GM23248 (cell line): ENCODE data around the gene ADGRL3. TPM values are rescaled to one million over a fixed set of nuclear protein-coding genes. Genes with fewer than 3 reads are reported as not detected.

Experiments used
- DNase-seq: peaks from one replicate; pipeline ENCODE4 v3.0.0-alpha.2; 2015
- H2AFZ ChIP-seq: fragments of 200-600 bp; sonication (generic); 2 replicates; pipeline ENCODE4 v1.6.1; 2016; ENCODE audit warnings: antibody characterized with exemption
- H3F3A ChIP-seq: fragments of 200-600 bp; sonication (generic); 2 replicates; pipeline ENCODE4 v1.6.1; 2016; ENCODE audit warnings: mild to moderate bottlenecking, antibody characterized with exemption, mixed run types; ENCODE audit not compliant: insufficient read depth
- H3K27ac ChIP-seq: fragments of 200-600 bp; sonication (generic); 2 replicates; pipeline ENCODE4 v1.5.1; 2016; ENCODE audit warnings: mild to moderate bottlenecking
- H3K27me3 ChIP-seq: fragments of 200-600 bp; sonication (generic); replicated peaks from 2 replicates; pipeline ENCODE4 v1.6.1; 2016; ENCODE audit warnings: mild to moderate bottlenecking; ENCODE audit not compliant: insufficient read depth
- H3K36me3 ChIP-seq: fragments of 200-600 bp; sonication (generic); 2 replicates; pipeline ENCODE4 v1.6.1; 2016; ENCODE audit warnings: low read depth, mild to moderate bottlenecking
- H3K4me1 ChIP-seq: fragments of 200-600 bp; sonication (generic); 2 replicates; pipeline ENCODE4 v1.6.1; 2016; ENCODE audit warnings: mild to moderate bottlenecking; ENCODE audit not compliant: insufficient read depth
- H3K4me2 ChIP-seq: fragments of 200-600 bp; sonication (generic); one replicate; pipeline ENCODE4 v1.6.1; 2016; ENCODE audit warnings: mild to moderate bottlenecking; ENCODE audit not compliant: unreplicated experiment
- H3K4me3 ChIP-seq: fragments of 200-600 bp; sonication (generic); 2 replicates; pipeline ENCODE4 v1.5.1; 2016; ENCODE audit warnings: mild to moderate bottlenecking
- H3K79me2 ChIP-seq: fragments of 200-600 bp; sonication (generic); 2 replicates; pipeline ENCODE4 v1.6.1; 2016; ENCODE audit warnings: mild to moderate bottlenecking; ENCODE audit not compliant: insufficient read depth
- H3K9ac ChIP-seq: fragments of 200-600 bp; sonication (generic); 2 replicates; pipeline ENCODE4 v1.6.1; 2016; ENCODE audit warnings: mild to moderate bottlenecking
- H3K9me2 ChIP-seq: fragments of 200-600 bp; sonication (generic); 2 replicates; pipeline ENCODE4 v1.6.1; 2016; ENCODE audit warnings: mixed run types, mild to moderate bottlenecking, moderate library complexity; ENCODE audit not compliant: insufficient read depth
- H3K9me3 ChIP-seq: fragments of 200-600 bp; sonication (generic); one replicate; pipeline ENCODE4 v1.6.1; 2017; ENCODE audit warnings: low read depth
- H4K20me1 ChIP-seq: fragments of 200-600 bp; sonication (generic); 2 replicates; pipeline ENCODE4 v1.6.0; 2016; ENCODE audit not compliant: insufficient read depth
- EZH2 ChIP-seq: fragments of 200-600 bp; sonication (generic); IDR thresholded peaks from 2 replicates; pipeline ENCODE4 v1.6.1; 2018; ENCODE audit warnings: antibody characterized with exemption, mild to moderate bottlenecking; ENCODE audit not compliant: insufficient read depth, poor library complexity, severe bottlenecking
- EZH2phosphoT487 ChIP-seq: fragments of 200-600 bp; sonication (generic); IDR thresholded peaks from 2 replicates; pipeline ENCODE4 v1.6.1; 2018; ENCODE audit warnings: antibody characterized with exemption, moderate library complexity, mild to moderate bottlenecking, low read depth; ENCODE audit not compliant: insufficient read depth
- WGBS, 2 experiments: methylation state at CpG; one replicate each; pipeline ENCODE4 v1.1.6; 2015 to 2017; ENCODE audit warnings: low lambda C conversion rate in 2 of 2, low coverage in 1 of 2; ENCODE audit errors: missing lambda C conversion rate in 2 of 2; 5-methylcytosine and 5-hydroxymethylcytosine counted together
- in situ Hi-C: fragments of 300-500 bp; cut with MboI; formaldehyde crosslinking; loops from 2 replicates; pipeline ENCODE4 v1.15.0; 2020
- polyA plus RNA-seq: library from polyadenylated mRNA; unstranded; fragments of >200 nt; fragmentation: Nextera tagmentation; extraction: Ambion mirVana; gene quantifications from 2 replicates; pipeline ENCODE4 v1.2.1, GENCODE V29; 2016
- total RNA-seq: library from RNA; depleted of rRNA; stranded (reverse); fragments of >200 nt; shearing (Covaris generic); gene quantifications from 2 replicates; pipeline ENCODE4 v1.2.3, GENCODE V29; 2014; rRNA removed

The ADGRL3 gene
- total RNA-seq (not detected in 2 replicates), polyA plus RNA-seq (not detected in 2 replicates)

DNA sequence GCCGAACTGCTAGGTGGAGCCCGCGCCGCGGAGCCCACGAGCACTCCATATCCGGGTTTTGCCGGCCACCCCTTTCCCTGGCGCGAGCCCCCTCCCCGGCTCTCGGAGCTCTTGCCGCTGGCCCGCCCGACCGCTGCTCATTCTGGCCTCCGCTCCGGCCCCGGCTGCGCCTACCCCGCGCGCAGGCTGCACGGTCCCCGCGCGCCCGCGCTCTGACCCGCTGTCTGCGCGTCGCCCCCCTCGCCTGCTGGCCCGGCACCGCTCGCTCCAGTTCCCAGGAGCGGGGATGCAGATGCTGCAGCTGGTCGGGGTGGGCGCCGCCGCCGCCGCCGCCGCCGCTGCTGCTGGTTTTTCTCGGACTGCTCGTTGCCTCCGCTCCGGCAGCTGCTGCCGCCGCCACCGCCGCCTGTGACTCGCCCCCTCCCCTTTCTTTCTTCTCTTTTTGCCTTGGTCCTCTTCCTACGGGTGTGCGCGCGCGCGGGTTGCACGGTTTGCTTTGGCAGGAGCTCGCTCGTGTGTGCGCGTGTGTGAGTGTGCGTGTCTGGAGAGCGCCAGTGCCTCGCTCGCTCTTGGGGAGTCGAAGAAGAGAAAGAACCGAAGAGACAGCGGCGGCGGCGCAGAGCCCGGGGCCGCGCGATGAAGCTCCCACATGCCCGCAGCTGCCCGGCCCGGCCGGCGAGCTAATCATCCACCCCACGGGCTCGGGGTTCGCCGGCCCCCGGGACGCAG is at the start of gene ADGRL3:
ADGRL3 (plus strand) TSS at position 140 of the 729 bp plus-strand sequence.
- no peak for TF ChIP-seq EZH2
- no peak for TF ChIP-seq EZH2phosphoT487
- no peak within 1 kb of the TSS for H3K27ac ChIP-seq
- H3K4me3 ChIP-seq, result no peak within 1 kb of the TSS
- no peaks in the 10 kb centered on the region for H3F3A ChIP-seq
- H3K9ac ChIP-seq, result no peak within 1 kb of the TSS
- H3K9me2 ChIP-seq, result no peaks in the 10 kb centered on the region
- H3K4me2 ChIP-seq, result peak within 1 kb of the TSS; percentile 23
- 2 to 4% methylated on average over 65 to 92 of the region's 92 CpGs for WGBS, 2 experiments
- no peaks in the 10 kb centered on the region for H3K79me2 ChIP-seq
- no peaks in the 10 kb centered on the region for H3K36me3 ChIP-seq
- H3K9me3 ChIP-seq, result no peaks in the 10 kb centered on the region
- peaks cover 41% of the 10 kb centered on the region for H3K27me3 ChIP-seq
- H4K20me1 ChIP-seq, result no peaks in the 10 kb centered on the region
- in situ Hi-C loops, result no loop called here
- H2AFZ ChIP-seq, result no peak within 1 kb of the TSS
- no peaks in the 10 kb centered on the region for H3K4me1 ChIP-seq
- peak; percentile 9 for DNase-seq

DNA sequence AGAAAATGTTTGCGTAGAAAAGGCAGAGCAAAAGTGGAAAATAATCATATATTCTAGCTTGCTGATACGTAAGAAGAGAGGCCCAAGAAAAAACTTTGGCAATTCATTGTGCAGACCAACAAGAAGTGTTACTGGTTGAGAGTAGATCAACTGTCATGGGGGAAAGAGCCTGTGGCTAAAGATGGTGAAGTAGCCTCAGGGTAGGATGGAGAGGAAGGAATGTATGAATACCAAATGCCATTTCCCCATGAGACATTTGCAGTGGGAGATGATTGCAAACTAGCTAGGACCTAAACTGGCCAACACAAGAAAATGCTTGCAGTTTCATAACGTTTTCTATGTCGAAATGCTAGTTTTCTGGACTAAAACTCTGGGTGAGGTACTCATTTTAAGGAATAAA is 47.7 kb upstream of the ADGRL3 start:
- H3K9ac ChIP-seq, result no peak overlapping the region
- H3K9me3 ChIP-seq, result peaks cover 4% of the 10 kb centered on the region
- WGBS, 2 experiments, result 13 to 17% methylated on average over 4 of the region's 4 CpGs
- in situ Hi-C loops, result no loop called here
- no peaks in the 10 kb centered on the region for H4K20me1 ChIP-seq
- no peaks in the 10 kb centered on the region for H3K79me2 ChIP-seq
- H2AFZ ChIP-seq, result no peak overlapping the region
- DNase-seq, result no peak
- no peak overlapping the region for H3K4me3 ChIP-seq
- H3F3A ChIP-seq, result no peaks in the 10 kb centered on the region
- H3K27me3 ChIP-seq, result no peaks in the 10 kb centered on the region
- H3K27ac ChIP-seq, result no peak overlapping the region
- no peaks in the 10 kb centered on the region for H3K36me3 ChIP-seq
- TF ChIP-seq EZH2phosphoT487 (no peak), EZH2 (no peak)
- no peaks in the 10 kb centered on the region for H3K4me1 ChIP-seq
- H3K9me2 ChIP-seq, result no peaks in the 10 kb centered on the region
- H3K4me2 ChIP-seq, result no peak overlapping the region

DNA sequence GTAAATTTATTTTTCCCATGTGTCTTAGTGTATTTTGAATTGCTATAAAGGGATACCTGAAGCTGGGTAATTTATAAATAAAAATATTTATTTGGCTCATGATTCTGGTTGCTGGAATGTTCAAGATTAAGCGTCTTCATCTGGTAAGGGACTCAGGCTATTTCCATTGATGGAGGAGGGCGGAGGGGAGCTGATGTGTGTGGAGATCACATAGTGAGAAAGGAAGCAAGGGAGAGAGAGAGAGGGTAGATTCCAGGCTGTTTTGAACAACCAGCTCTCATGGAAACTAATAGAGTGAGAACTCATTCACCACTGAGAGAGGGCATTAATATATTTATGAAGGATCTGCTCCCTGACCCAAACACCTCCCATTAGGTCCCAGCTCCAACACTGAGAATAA is 39.6 kb upstream of the ADGRL3 start:
- Histone ChIP-seq H3F3A (no peaks in the 10 kb centered on the region), H3K36me3 (no peaks in the 10 kb centered on the region), H3K4me1 (no peaks in the 10 kb centered on the region), H3K9ac (no peak overlapping the region), H3K27ac (no peak overlapping the region), H3K9me3 (no peaks in the 10 kb centered on the region), H2AFZ (no peak overlapping the region), H3K79me2 (no peaks in the 10 kb centered on the region), H3K4me3 (no peak overlapping the region), H4K20me1 (no peaks in the 10 kb centered on the region), H3K9me2 (no peaks in the 10 kb centered on the region), H3K4me2 (no peak overlapping the region), H3K27me3 (no peaks in the 10 kb centered on the region)
- in situ Hi-C loops, result no loop called here
- WGBS, 2 experiments, result 20 to 30% methylated on average over 2 of the region's 2 CpGs
- TF ChIP-seq EZH2 (no peak), EZH2phosphoT487 (no peak)
- DNase-seq, result no peak

DNA sequence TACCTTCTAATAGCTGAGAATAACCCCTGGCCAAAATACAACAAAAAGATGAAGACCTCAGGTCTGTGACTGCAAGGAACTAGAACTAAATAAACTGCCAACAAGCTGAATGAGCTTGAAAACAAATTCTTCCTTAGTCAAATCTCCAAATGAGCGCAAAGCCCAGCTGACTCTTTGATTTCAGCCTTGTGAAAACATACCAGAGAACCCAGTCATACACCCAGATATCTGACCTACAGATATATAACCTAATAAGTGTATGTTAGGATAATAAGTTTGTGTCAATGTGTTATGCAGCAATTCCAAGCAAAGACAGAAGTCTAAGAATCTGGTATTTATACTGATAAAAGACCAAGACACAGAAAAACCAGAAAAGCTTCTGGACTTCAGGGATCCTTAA is 38.0 kb upstream of the ADGRL3 start:
- Histone ChIP-seq H3K79me2 (no peaks in the 10 kb centered on the region), H4K20me1 (no peaks in the 10 kb centered on the region), H3K9me3 (no peaks in the 10 kb centered on the region), H3K9me2 (no peaks in the 10 kb centered on the region), H3K27me3 (no peaks in the 10 kb centered on the region), H3K9ac (no peak overlapping the region), H3F3A (no peaks in the 10 kb centered on the region), H3K4me3 (no peak overlapping the region), H3K4me1 (no peaks in the 10 kb centered on the region), H3K4me2 (no peak overlapping the region), H3K27ac (no peak overlapping the region), H2AFZ (no peak overlapping the region), H3K36me3 (no peaks in the 10 kb centered on the region)
- no peak for TF ChIP-seq EZH2phosphoT487
- no peak for TF ChIP-seq EZH2
- 5 to 11% methylated on average over 1 of the region's 1 CpG for WGBS, 2 experiments
- DNase-seq, result no peak
- in situ Hi-C loops, result no loop called here
